ENCODE results near the gene TPT1. TPM values are rescaled to one million over a fixed set of nuclear protein-coding genes. Genes with fewer than 3 reads are reported as not detected.

Gene TPT1
- total and polyA plus RNA-seq, 2 experiments from 2014 or later, result 843 to 1,761 TPM

GRCh38 chr13:45339399-45339798 is 1.6 kb downstream of the TPT1 start:
- H3K36me3 ChIP-seq, result peaks cover 55% of the 10 kb centered on the region
- no peaks in the 10 kb centered on the region for H3K9me3 ChIP-seq (ENCODE audit: low read depth)
- peak overlapping the region; percentile 99 for H3K27ac ChIP-seq
- TF ChIP-seq, protein P1, sequence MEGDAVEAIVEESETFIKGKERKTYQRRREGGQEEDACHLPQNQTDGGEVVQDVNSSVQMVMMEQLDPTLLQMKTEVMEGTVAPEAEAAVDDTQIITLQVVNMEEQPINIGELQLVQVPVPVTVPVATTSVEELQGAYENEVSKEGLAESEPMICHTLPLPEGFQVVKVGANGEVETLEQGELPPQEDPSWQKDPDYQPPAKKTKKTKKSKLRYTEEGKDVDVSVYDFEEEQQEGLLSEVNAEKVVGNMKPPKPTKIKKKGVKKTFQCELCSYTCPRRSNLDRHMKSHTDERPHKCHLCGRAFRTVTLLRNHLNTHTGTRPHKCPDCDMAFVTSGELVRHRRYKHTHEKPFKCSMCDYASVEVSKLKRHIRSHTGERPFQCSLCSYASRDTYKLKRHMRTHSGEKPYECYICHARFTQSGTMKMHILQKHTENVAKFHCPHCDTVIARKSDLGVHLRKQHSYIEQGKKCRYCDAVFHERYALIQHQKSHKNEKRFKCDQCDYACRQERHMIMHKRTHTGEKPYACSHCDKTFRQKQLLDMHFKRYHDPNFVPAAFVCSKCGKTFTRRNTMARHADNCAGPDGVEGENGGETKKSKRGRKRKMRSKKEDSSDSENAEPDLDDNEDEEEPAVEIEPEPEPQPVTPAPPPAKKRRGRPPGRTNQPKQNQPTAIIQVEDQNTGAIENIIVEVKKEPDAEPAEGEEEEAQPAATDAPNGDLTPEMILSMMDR (IDR thresholded peaks at IDR 0.05; ENCODE audit: low read depth, low read length), result no peak
- no peaks in the 10 kb centered on the region for H3K27me3 ChIP-seq
- no peak for DNase-seq (ENCODE audit: low read depth in 1 of 2, low spot score in 1 of 2)
- peak overlapping the region; percentile 81 for H3K4me3 ChIP-seq
- peaks cover 13% of the 10 kb centered on the region for H3K4me1 ChIP-seq (ENCODE audit: low read depth)

- Histone ChIP-seq H3K27ac (peak overlapping the region; percentile 15), H3K27me3 (no peaks in the 10 kb centered on the region), H3K4me3 (no peak overlapping the region), H3K4me1 (ENCODE audit: low read depth) (peaks cover 13% of the 10 kb centered on the region), H3K9me3 (ENCODE audit: low read depth) (no peaks in the 10 kb centered on the region), H3K36me3 (peaks cover 55% of the 10 kb centered on the region)
- TF ChIP-seq, protein P1 (IDR thresholded peaks at IDR 0.05; ENCODE audit: low read depth, low read length), result no peak
- no peak for DNase-seq (ENCODE audit: low read depth in 1 of 2, low spot score in 1 of 2)
Measured at GRCh38 chr13:45337803-45338202, 3.2 kb downstream of the TPT1 start.

DNA sequence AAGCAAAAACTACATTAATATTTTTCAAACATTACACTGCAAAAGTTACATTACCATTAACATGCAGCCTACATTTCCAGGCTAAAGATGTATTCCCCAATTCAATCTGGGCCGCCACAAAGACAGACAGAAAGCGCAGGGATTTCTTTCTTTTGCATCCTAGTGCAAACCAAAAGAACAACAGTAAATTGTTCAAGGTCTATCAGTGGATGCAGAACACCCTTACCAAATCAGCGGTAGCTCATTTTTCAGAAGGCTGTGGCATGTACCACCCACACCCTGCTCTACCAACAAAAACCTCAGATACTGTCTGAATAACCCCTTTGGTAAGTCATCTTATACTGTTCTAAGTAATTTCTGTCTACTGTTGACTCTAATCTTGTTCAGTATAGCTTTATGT is 3.6 kb downstream of the TPT1 start:
- Histone ChIP-seq H3K9me3 (ENCODE audit: low read depth) (no peaks in the 10 kb centered on the region), H3K27me3 (no peaks in the 10 kb centered on the region), H3K4me3 (no peak overlapping the region), H3K36me3 (peaks cover 55% of the 10 kb centered on the region), H3K4me1 (ENCODE audit: low read depth) (peaks cover 16% of the 10 kb centered on the region), H3K27ac (peak overlapping the region; percentile 15)
- TF ChIP-seq, protein P1 (IDR thresholded peaks at IDR 0.05; ENCODE audit: low read depth, low read length), result no peak
- no peak for DNase-seq (ENCODE audit: low read depth in 1 of 2, low spot score in 1 of 2)

DNA sequence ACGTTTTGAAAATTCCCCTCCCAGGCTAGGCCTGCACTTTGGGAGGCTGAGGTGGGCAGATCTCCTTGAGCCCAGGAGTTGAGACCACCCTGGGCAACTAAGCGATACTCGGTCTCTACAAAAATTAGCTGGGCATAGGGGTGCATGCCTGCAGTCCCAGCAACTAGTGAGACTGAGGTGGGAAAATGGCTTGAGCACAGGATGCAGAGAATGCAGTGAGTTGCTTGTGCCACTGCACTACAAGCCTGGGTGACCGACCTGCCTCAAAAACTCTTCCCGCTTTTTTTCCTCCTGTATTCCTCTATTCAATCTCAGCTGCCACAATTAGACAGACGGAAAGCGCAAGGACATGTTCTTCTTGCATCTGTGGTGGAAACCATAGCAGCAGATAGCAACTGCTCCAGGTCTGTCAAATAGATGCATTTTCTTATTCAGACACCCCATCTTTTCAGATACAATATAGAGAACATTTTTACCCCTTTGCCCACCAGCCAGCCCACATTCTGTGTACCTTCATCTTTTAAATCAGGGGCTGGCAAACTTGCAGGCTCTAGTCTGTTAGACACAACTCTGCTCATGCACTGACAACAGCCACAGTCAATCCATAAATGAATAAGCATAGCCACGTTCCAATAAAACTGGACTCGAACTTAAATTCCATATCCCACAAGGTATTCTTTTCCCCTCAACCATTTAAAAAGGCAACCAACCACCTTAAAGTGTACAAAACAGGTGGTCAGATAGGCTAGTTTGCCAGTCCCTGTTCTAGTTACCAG is 4.8 kb downstream of the TPT1 start:
- Histone ChIP-seq H3K9me3 (ENCODE audit: low read depth) (no peaks in the 10 kb centered on the region), H3K27ac (peak overlapping the region; percentile 58), H3K4me3 (no peak overlapping the region), H3K4me1 (ENCODE audit: low read depth) (peaks cover 16% of the 10 kb centered on the region), H3K27me3 (no peaks in the 10 kb centered on the region), H3K36me3 (peaks cover 55% of the 10 kb centered on the region)
- DNase-seq (ENCODE audit: low read depth in 1 of 2, low spot score in 1 of 2), result peak in 1 of 2 donors; percentile 20
- TF ChIP-seq, protein P1 (IDR thresholded peaks at IDR 0.05; ENCODE audit: low read depth, low read length), result no peak

GRCh38 chr13:45335397-45336024 is 5.5 kb downstream of the TPT1 start:
- peak in 1 of 2 donors; percentile 41 for DNase-seq (ENCODE audit: low read depth in 1 of 2, low spot score in 1 of 2)
- Histone ChIP-seq H3K9me3 (ENCODE audit: low read depth) (no peaks in the 10 kb centered on the region), H3K4me1 (ENCODE audit: low read depth) (peaks cover 16% of the 10 kb centered on the region), H3K27ac (peak overlapping the region; percentile 58), H3K36me3 (peaks cover 55% of the 10 kb centered on the region), H3K27me3 (no peaks in the 10 kb centered on the region), H3K4me3 (no peak overlapping the region)
- TF ChIP-seq, protein P1 (IDR thresholded peaks at IDR 0.05; ENCODE audit: low read depth, low read length), result no peak

All from cardiac muscle cell (in vitro differentiated cells and primary cell).